ENCODE measurements around the gene COPB2.

Gene COPB2

GRCh38 chr3:139312416-139312815 lies 77.0 kb downstream of the COPB2 start:
- DNase-seq (ENCODE audit: insufficient read length, low spot score) (no peak), FAIRE-seq (no peak)
- TF ChIP-seq TAF1 (IDR thresholded peaks at IDR 0.05; ENCODE audit: low read depth, low read length) (no peak), SPI1 (IDR thresholded peaks at IDR 0.05; ENCODE audit: low read depth, low read length) (no peak), POLR2AphosphoS5 (IDR thresholded peaks at IDR 0.05; ENCODE audit: low read depth, low read length) (no peak)

GRCh38 chr3:139311557-139311956 lies 77.9 kb downstream of the COPB2 start:
- TF ChIP-seq POU2F2 (IDR thresholded peaks at IDR 0.05; ENCODE audit: low read depth, low read length) (no peak), SPI1 (IDR thresholded peaks at IDR 0.05; ENCODE audit: low read depth, low read length) (no peak), POLR2A (IDR thresholded peaks at IDR 0.05; ENCODE audit: low read depth, low read length) (no peak), POLR2AphosphoS5 (IDR thresholded peaks at IDR 0.05; ENCODE audit: low read depth, low read length) (no peak), PAX5 (IDR thresholded peaks at IDR 0.05; ENCODE audit: insufficient read depth, low read length, severe bottlenecking) (no peak)
- no peak for FAIRE-seq
- no peak for DNase-seq (ENCODE audit: insufficient read length, low spot score)

- no peak for TF ChIP-seq POLR2A (IDR thresholded peaks at IDR 0.05; ENCODE audit: low read depth, low read length)
- TF ChIP-seq TAF1 (IDR thresholded peaks at IDR 0.05; ENCODE audit: low read depth, low read length): no peak
- no peak for TF ChIP-seq POLR2AphosphoS5 (IDR thresholded peaks at IDR 0.05; ENCODE audit: low read depth, low read length)
- TF ChIP-seq SPI1 (IDR thresholded peaks at IDR 0.05; ENCODE audit: low read depth, low read length): no peak
- TF ChIP-seq POU2F2 (IDR thresholded peaks at IDR 0.05; ENCODE audit: low read depth, low read length): no peak
- TF ChIP-seq PAX5 (IDR thresholded peaks at IDR 0.05; ENCODE audit: insufficient read depth, low read length, severe bottlenecking): no peak
- DNase-seq (ENCODE audit: insufficient read length, low spot score) (no peak), FAIRE-seq (no peak)
Observed at GRCh38 chr3:139310474-139310933, 78.9 kb downstream of the COPB2 start.

- DNase-seq (ENCODE audit: insufficient read length, low spot score): no peak
- no peak for FAIRE-seq
- no peak for TF ChIP-seq POLR2A (IDR thresholded peaks at IDR 0.05; ENCODE audit: low read depth, low read length)
Observed at GRCh38 chr3:139309880-139310279, 79.6 kb downstream of the COPB2 start.

- no peak for FAIRE-seq
- DNase-seq (ENCODE audit: insufficient read length, low spot score): no peak
- no peak for TF ChIP-seq TAF1 (IDR thresholded peaks at IDR 0.05; ENCODE audit: low read depth, low read length)
- TF ChIP-seq POLR2AphosphoS5 (IDR thresholded peaks at IDR 0.05; ENCODE audit: low read depth, low read length): no peak
- TF ChIP-seq POLR2A (IDR thresholded peaks at IDR 0.05; ENCODE audit: low read depth, low read length): no peak
- TF ChIP-seq PAX5 (IDR thresholded peaks at IDR 0.05; ENCODE audit: insufficient read depth, low read length, severe bottlenecking): no peak
- TF ChIP-seq POU2F2 (IDR thresholded peaks at IDR 0.05; ENCODE audit: low read depth, low read length): no peak
- no peak for TF ChIP-seq SPI1 (IDR thresholded peaks at IDR 0.05; ENCODE audit: low read depth, low read length)
Observed at GRCh38 chr3:139309061-139309591, 80.3 kb downstream of the COPB2 start.

GRCh38 chr3:139308560-139308959 lies 80.9 kb downstream of the COPB2 start:
- DNase-seq (ENCODE audit: insufficient read length, low spot score) (no peak), FAIRE-seq (no peak)
- TF ChIP-seq POLR2A (IDR thresholded peaks at IDR 0.05; ENCODE audit: low read depth, low read length) (no peak), POU2F2 (IDR thresholded peaks at IDR 0.05; ENCODE audit: low read depth, low read length) (no peak), SPI1 (IDR thresholded peaks at IDR 0.05; ENCODE audit: low read depth, low read length) (no peak), POLR2AphosphoS5 (IDR thresholded peaks at IDR 0.05; ENCODE audit: low read depth, low read length) (no peak), PAX5 (IDR thresholded peaks at IDR 0.05; ENCODE audit: insufficient read depth, low read length, severe bottlenecking) (no peak), TAF1 (IDR thresholded peaks at IDR 0.05; ENCODE audit: low read depth, low read length) (no peak)

GRCh38 chr3:139307601-139308555 lies 81.6 kb downstream of the COPB2 start:
- DNase-seq (ENCODE audit: insufficient read length, low spot score): no peak
- no peak for TF ChIP-seq PAX5 (IDR thresholded peaks at IDR 0.05; ENCODE audit: insufficient read depth, low read length, severe bottlenecking)
- TF ChIP-seq SPI1 (IDR thresholded peaks at IDR 0.05; ENCODE audit: low read depth, low read length): no peak
- TF ChIP-seq TAF1 (IDR thresholded peaks at IDR 0.05; ENCODE audit: low read depth, low read length): no peak
- no peak for TF ChIP-seq POLR2AphosphoS5 (IDR thresholded peaks at IDR 0.05; ENCODE audit: low read depth, low read length)
- no peak for TF ChIP-seq POU2F2 (IDR thresholded peaks at IDR 0.05; ENCODE audit: low read depth, low read length)
- TF ChIP-seq POLR2A (IDR thresholded peaks at IDR 0.05; ENCODE audit: low read depth, low read length): no peak
- FAIRE-seq: no peak
